Testis (tissue), 2 donors: ENCODE measurements around the gene KRTDAP.

Source experiments
- POLR2A ChIP-seq: fragments of 450-650 bp; IDR thresholded peaks from one replicate; pipeline ENCODE4 v1.6.1; 2017; ENCODE audit warnings: antibody characterized with exemption, mild to moderate bottlenecking, moderate library complexity
- TF ChIP-seq, protein P1 (sequence below), 3 experiments: fragments of 450-650 bp in 2 of 3; fragments of 200-600 bp in 1 of 3; sonication (generic) in 1 of 3; IDR thresholded peaks; one replicate each; pipeline ENCODE4 v1.5.1; 2016 to 2019; ENCODE audit warnings: antibody characterized with exemption in 3 of 3, mild to moderate bottlenecking in 2 of 3, moderate library complexity in 1 of 3

DNA sequence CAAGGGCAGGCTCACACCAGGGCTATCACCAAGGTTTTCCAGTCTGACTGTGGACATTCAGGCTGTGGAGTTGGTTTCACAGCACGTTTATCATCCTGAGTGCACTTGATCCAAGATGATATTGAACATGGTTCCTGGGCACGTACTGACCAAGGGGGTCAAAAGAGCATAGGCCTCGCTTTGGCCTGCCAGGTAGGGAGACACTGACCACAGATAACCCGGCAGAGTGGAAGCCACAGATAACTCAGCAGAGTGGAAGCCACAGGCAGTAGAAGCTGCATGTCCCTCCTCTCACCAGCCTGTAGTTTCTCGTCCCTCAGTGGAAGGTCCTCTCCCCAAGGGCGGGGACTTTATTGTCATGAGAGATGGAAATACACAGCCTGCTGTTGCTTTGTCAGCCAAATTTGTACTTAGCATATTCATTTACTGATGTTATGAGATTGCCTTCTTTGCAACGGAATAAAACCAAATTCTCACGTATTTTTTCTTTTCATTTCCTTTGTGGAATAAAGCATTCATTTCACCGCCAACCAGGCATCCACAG, 8.8 kb upstream of the KRTDAP start:
- TF ChIP-seq, protein P1, sequence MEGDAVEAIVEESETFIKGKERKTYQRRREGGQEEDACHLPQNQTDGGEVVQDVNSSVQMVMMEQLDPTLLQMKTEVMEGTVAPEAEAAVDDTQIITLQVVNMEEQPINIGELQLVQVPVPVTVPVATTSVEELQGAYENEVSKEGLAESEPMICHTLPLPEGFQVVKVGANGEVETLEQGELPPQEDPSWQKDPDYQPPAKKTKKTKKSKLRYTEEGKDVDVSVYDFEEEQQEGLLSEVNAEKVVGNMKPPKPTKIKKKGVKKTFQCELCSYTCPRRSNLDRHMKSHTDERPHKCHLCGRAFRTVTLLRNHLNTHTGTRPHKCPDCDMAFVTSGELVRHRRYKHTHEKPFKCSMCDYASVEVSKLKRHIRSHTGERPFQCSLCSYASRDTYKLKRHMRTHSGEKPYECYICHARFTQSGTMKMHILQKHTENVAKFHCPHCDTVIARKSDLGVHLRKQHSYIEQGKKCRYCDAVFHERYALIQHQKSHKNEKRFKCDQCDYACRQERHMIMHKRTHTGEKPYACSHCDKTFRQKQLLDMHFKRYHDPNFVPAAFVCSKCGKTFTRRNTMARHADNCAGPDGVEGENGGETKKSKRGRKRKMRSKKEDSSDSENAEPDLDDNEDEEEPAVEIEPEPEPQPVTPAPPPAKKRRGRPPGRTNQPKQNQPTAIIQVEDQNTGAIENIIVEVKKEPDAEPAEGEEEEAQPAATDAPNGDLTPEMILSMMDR (IDR thresholded peaks at IDR 0.05): no peak
- TF ChIP-seq POLR2A: no peak
